ENCODE data around the gene MRPL28.

Gene MRPL28

DNA sequence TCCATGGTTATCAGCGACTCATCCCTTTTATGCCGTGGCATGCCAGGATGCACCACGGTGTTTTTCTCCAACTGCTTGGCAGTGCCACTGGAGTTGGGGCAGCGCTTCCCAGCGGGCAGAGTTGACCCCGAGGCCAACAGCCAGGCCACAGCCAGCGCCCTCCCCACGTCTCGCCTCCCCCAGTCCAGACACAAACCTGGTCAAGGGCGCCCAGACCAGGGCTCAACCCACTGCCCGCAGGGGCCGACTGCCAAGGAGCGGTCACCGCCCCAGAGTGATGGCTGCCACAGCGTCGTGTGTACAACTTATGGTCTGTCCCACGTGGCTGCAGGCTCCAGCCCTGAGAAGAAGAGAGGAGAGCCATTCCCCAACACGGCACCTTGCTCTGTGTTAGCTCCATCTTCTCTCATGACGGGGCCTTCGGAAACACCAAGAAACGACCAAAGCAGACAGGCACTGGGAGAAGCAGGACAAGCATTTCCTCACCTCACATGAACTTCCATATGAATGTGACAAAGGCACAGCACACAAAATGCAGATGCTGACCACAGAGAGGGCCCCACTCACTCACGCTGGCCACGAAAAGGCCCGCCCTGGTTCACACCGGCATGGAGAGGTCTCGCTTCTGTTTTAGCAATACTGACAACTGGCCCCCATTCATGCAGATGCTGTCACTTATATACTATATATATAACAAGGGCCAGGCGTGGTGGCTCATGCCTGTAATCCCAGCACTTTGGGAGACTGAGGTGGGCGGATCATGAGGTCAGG, 44.8 kb downstream of the MRPL28 start:
- Histone ChIP-seq H3K9me2 (replicated peaks; ENCODE audit: insufficient read depth, low read length) (no peaks in the 10 kb centered on the region), H3K79me2 (ENCODE audit: insufficient read depth, low read length) (peaks cover 13% of the 10 kb centered on the region), H3K27ac (ENCODE audit: low read depth, low read length) (no peak overlapping the region), H3K27me3 (ENCODE audit: low read length) (no peaks in the 10 kb centered on the region), H3K4me3 (ENCODE audit: insufficient read depth, low read length, poor library complexity, severe bottlenecking) (no peak overlapping the region), H3K36me3 (ENCODE audit: low read length) (no peaks in the 10 kb centered on the region), H3K4me2 (ENCODE audit: low read depth, low read length, poor library complexity, severe bottlenecking) (no peak overlapping the region), H3F3A (ENCODE audit: insufficient read depth) (no peaks in the 10 kb centered on the region), H4K20me1 (ENCODE audit: low read depth, low read length) (no peaks in the 10 kb centered on the region), H3K9ac (ENCODE audit: low read length) (no peak overlapping the region), H2AFZ (ENCODE audit: low read depth, low read length, severe bottlenecking) (no peak overlapping the region), H3K9me3 (ENCODE audit: insufficient read depth, low read length) (no peaks in the 10 kb centered on the region)
- TF ChIP-seq, protein P1, sequence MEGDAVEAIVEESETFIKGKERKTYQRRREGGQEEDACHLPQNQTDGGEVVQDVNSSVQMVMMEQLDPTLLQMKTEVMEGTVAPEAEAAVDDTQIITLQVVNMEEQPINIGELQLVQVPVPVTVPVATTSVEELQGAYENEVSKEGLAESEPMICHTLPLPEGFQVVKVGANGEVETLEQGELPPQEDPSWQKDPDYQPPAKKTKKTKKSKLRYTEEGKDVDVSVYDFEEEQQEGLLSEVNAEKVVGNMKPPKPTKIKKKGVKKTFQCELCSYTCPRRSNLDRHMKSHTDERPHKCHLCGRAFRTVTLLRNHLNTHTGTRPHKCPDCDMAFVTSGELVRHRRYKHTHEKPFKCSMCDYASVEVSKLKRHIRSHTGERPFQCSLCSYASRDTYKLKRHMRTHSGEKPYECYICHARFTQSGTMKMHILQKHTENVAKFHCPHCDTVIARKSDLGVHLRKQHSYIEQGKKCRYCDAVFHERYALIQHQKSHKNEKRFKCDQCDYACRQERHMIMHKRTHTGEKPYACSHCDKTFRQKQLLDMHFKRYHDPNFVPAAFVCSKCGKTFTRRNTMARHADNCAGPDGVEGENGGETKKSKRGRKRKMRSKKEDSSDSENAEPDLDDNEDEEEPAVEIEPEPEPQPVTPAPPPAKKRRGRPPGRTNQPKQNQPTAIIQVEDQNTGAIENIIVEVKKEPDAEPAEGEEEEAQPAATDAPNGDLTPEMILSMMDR (IDR thresholded peaks at IDR 0.05; ENCODE audit: insufficient read depth, low read length, poor library complexity, severe bottlenecking), result no peak
- no peak for TF ChIP-seq EZH2phosphoT487 (conservative IDR thresholded peaks at IDR 0.05; ENCODE audit: low read length)

DNA sequence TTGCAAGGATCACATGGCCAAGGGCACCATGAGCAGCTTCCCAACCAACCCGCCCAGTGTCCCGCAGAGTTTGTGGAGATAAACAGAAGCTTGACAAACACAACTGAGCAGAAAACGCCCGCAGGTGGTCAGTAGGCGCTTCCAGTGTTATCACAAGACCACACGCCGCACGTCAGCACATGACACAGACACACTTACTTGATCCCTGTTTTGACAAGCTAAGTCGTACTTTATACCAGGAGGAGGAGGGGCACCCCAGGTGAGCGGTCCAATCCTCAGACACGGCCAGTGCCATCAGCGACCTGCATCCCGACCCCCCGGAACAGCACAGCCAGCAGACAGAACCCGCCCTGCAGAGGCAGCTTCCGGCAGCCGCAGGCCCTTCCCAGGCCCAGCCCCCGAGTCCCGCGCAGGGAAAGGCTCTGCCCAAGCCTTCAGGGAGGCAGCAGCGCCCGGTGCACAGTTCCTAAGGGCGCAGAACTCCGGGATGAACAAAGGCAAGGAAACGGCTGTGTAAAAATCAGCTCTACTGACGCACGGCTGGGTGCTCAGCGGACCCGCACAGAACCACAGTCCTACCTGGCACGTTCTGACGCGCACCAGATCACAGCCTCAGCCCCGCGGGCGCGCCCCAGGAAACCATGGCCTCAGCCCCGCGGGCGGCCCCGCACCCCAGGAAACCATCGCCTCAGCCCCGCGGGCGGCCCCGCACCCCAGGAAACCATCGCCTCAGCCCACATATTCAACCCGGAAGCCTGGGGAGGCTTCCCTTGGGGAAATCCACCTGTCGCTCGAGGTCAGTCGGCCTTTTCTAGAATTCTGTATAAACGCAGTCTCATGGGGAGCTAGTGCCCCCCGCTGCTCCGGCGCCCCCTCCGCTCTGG, 45.6 kb downstream of the MRPL28 start:
- H2AFZ ChIP-seq (ENCODE audit: low read depth, low read length, severe bottlenecking), result no peak overlapping the region
- no peak overlapping the region for H3K4me2 ChIP-seq (ENCODE audit: low read depth, low read length, poor library complexity, severe bottlenecking)
- no peaks in the 10 kb centered on the region for H3K9me2 ChIP-seq (replicated peaks; ENCODE audit: insufficient read depth, low read length)
- no peaks in the 10 kb centered on the region for H3K27me3 ChIP-seq (ENCODE audit: low read length)
- no peaks in the 10 kb centered on the region for H3F3A ChIP-seq (ENCODE audit: insufficient read depth)
- H3K79me2 ChIP-seq (ENCODE audit: insufficient read depth, low read length), result peaks cover 17% of the 10 kb centered on the region
- no peak for TF ChIP-seq EZH2phosphoT487 (conservative IDR thresholded peaks at IDR 0.05; ENCODE audit: low read length)
- TF ChIP-seq, protein P1 (IDR thresholded peaks at IDR 0.05; ENCODE audit: insufficient read depth, low read length, poor library complexity, severe bottlenecking), result no peak
- no peak overlapping the region for H3K4me3 ChIP-seq (ENCODE audit: insufficient read depth, low read length, poor library complexity, severe bottlenecking)
- no peaks in the 10 kb centered on the region for H3K36me3 ChIP-seq (ENCODE audit: low read length)
- H3K27ac ChIP-seq (ENCODE audit: low read depth, low read length), result no peak overlapping the region
- no peaks in the 10 kb centered on the region for H3K9me3 ChIP-seq (ENCODE audit: insufficient read depth, low read length)
- H4K20me1 ChIP-seq (ENCODE audit: low read depth, low read length), result no peaks in the 10 kb centered on the region
- no peak overlapping the region for H3K9ac ChIP-seq (ENCODE audit: low read length)

DNA sequence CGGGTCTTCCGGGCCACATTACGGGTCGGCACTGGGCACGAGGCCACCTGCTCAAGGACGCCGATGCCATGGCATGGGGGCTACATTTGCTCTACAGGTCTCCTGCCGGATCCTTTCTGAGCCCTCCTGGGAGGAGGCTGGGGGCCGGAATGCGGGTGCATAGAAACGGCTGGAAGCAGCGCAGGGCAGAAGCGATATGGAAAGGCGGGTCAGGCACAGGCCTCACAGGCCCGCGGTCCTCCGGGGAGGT, 46.2 kb downstream of the MRPL28 start:
- H3K27me3 ChIP-seq (ENCODE audit: low read length), result no peaks in the 10 kb centered on the region
- H3K27ac ChIP-seq (ENCODE audit: low read depth, low read length), result no peak overlapping the region
- TF ChIP-seq, protein P1 (IDR thresholded peaks at IDR 0.05; ENCODE audit: insufficient read depth, low read length, poor library complexity, severe bottlenecking), result no peak
- TF ChIP-seq EZH2phosphoT487 (conservative IDR thresholded peaks at IDR 0.05; ENCODE audit: low read length), result no peak
- no peak overlapping the region for H2AFZ ChIP-seq (ENCODE audit: low read depth, low read length, severe bottlenecking)
- no peaks in the 10 kb centered on the region for H3K36me3 ChIP-seq (ENCODE audit: low read length)
- H3F3A ChIP-seq (ENCODE audit: insufficient read depth), result no peaks in the 10 kb centered on the region
- H3K9me2 ChIP-seq (replicated peaks; ENCODE audit: insufficient read depth, low read length), result no peaks in the 10 kb centered on the region
- H4K20me1 ChIP-seq (ENCODE audit: low read depth, low read length), result no peaks in the 10 kb centered on the region
- H3K4me3 ChIP-seq (ENCODE audit: insufficient read depth, low read length, poor library complexity, severe bottlenecking), result no peak overlapping the region
- H3K4me2 ChIP-seq (ENCODE audit: low read depth, low read length, poor library complexity, severe bottlenecking), result no peak overlapping the region
- H3K79me2 ChIP-seq (ENCODE audit: insufficient read depth, low read length), result peaks cover 17% of the 10 kb centered on the region
- no peaks in the 10 kb centered on the region for H3K9me3 ChIP-seq (ENCODE audit: insufficient read depth, low read length)
- H3K9ac ChIP-seq (ENCODE audit: low read length), result no peak overlapping the region
